Measurements from ENCODE around the gene WDR1.

DNA sequence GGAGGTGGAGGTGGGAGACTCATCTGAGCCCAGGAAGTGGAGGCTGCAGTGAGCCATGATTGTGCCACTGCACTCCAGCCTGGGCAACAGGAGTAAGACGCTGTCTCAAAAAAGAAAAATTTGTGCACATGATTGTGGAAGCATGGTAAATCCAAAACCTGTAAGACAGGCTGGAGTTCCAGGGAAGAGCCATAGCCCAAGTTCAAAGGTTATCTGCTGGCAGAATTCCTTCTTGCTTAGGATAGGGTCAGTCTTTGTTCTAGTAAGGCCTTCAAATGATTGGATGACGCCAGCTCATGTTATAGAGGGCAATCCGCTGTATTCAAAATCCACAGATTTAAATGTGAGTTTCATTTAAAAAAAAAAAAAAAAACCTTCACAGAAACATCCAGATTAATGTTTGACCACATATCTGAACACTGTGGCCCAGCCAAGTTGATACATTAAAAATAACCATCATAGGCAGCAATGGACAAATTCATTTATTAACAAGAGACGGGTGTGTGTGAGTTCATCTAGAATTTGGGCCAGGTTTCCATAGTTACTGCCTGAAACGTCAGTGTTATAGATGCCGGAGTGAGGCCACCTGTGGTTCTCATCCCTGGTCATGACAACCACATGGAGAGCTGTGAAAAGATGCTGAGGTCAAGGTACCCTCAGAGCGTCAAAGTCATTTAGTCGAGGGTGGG lies 60.1 kb downstream of the WDR1 start:
- TF ChIP-seq, protein P1, sequence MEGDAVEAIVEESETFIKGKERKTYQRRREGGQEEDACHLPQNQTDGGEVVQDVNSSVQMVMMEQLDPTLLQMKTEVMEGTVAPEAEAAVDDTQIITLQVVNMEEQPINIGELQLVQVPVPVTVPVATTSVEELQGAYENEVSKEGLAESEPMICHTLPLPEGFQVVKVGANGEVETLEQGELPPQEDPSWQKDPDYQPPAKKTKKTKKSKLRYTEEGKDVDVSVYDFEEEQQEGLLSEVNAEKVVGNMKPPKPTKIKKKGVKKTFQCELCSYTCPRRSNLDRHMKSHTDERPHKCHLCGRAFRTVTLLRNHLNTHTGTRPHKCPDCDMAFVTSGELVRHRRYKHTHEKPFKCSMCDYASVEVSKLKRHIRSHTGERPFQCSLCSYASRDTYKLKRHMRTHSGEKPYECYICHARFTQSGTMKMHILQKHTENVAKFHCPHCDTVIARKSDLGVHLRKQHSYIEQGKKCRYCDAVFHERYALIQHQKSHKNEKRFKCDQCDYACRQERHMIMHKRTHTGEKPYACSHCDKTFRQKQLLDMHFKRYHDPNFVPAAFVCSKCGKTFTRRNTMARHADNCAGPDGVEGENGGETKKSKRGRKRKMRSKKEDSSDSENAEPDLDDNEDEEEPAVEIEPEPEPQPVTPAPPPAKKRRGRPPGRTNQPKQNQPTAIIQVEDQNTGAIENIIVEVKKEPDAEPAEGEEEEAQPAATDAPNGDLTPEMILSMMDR (IDR thresholded peaks at IDR 0.05 in 4 of 5, conservative IDR thresholded peaks at IDR 0.05 in 1 of 5) = no peak
- no peak for TF ChIP-seq POLR2A (IDR thresholded peaks at IDR 0.05)
